ENCODE results near the gene SDHAF4.
"Not testable (repeated sequence)": the region's sequence is repeated elsewhere in the genome, so short reads cannot be mapped to it uniquely, and the experiment has no call there.

The SDHAF4 gene

GRCh38 chr6:70566751-70567382 lies at the start of gene SDHAF4:
SDHAF4 (plus strand) TSS chr6:70566930; CDS start chr6:70566941, 11 bp downstream.
- peak; percentile 32 for DNase-seq

- DNase-seq, result no peak
Observed at GRCh38 chr6:70518723-70519122, 48.0 kb upstream of the SDHAF4 start.

GRCh38 chr6:70520575-70520974 lies 46.2 kb upstream of the SDHAF4 start:
- DNase-seq, result peak; percentile 2

- no peak for DNase-seq
Observed at GRCh38 chr6:70524721-70525286, 41.9 kb upstream of the SDHAF4 start.

- DNase-seq, result no peak
Observed at GRCh38 chr6:70527071-70527737, 39.5 kb upstream of the SDHAF4 start.

GRCh38 chr6:70530023-70530422 lies 36.7 kb upstream of the SDHAF4 start:
- DNase-seq, result no peak

GRCh38 chr6:70531133-70531532 lies 35.6 kb upstream of the SDHAF4 start:
- DNase-seq, result no peak

GRCh38 chr6:70537266-70537665 lies 29.5 kb upstream of the SDHAF4 start:
- no peak for DNase-seq

- no peak for DNase-seq
Observed at GRCh38 chr6:70538376-70538775, 28.4 kb upstream of the SDHAF4 start.

GRCh38 chr6:70547313-70547712 lies 19.4 kb upstream of the SDHAF4 start:
- no peak for DNase-seq

- no peak for DNase-seq
Observed at GRCh38 chr6:70547905-70548304, 18.8 kb upstream of the SDHAF4 start.

GRCh38 chr6:70549327-70549726 lies 17.4 kb upstream of the SDHAF4 start:
- no peak for DNase-seq

GRCh38 chr6:70551566-70551965 lies 15.2 kb upstream of the SDHAF4 start:
- no peak for DNase-seq

- DNase-seq, result not testable (repeated sequence)
Observed at GRCh38 chr6:70552286-70552940, 14.3 kb upstream of the SDHAF4 start.

GRCh38 chr6:70552974-70553373 lies 13.8 kb upstream of the SDHAF4 start:
- no peak for DNase-seq

GRCh38 chr6:70557998-70558397 lies 8.7 kb upstream of the SDHAF4 start:
- DNase-seq, result no peak

GRCh38 chr6:70562401-70562800 lies 4.3 kb upstream of the SDHAF4 start:
- DNase-seq, result not testable (repeated sequence)

GRCh38 chr6:70563530-70563929 lies 3.2 kb upstream of the SDHAF4 start:
- DNase-seq, result no peak

- DNase-seq, result no peak
Observed at GRCh38 chr6:70574643-70575042, 7.9 kb downstream of the SDHAF4 start.

GRCh38 chr6:70575899-70576495 lies 9.3 kb downstream of the SDHAF4 start:
- DNase-seq, result no peak

- DNase-seq, result no peak
Observed at GRCh38 chr6:70586114-70586513, 19.4 kb downstream of the SDHAF4 start.

GRCh38 chr6:70590400-70590799 lies 23.7 kb downstream of the SDHAF4 start:
- DNase-seq, result no peak

GRCh38 chr6:70592391-70593117 lies 25.8 kb downstream of the SDHAF4 start:
- no peak for DNase-seq
